ENCODE results near the gene PGS1. TPM values are rescaled to one million over a fixed set of nuclear protein-coding genes. Genes with fewer than 3 reads are reported as not detected.

PGS1 gene
- total RNA-seq, 1 experiment from 2014 or later = 64.1 TPM

DNA sequence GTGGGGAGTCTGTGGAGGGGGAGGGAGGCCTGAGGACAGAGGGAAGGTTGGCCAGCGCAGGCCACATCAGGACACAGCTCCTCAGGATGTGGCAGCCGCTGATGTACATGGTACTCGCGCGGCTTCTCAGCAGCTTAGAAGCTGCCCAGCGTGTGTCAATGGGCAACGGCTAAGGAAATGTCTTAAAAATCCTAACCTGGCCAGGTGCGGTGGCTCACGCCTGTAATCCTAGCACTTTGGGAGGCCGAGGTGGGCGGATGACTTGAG lies 53.2 kb downstream of the PGS1 start:
- H3K27ac ChIP-seq = no peak overlapping the region
- H3K27me3 ChIP-seq (replicated peaks) = no peaks in the 10 kb centered on the region
- peaks cover 29% of the 10 kb centered on the region for H3K36me3 ChIP-seq
- H3K4me3 ChIP-seq = no peak overlapping the region
- no peaks in the 10 kb centered on the region for H3K9me3 ChIP-seq (replicated peaks)
- no peaks in the 10 kb centered on the region for H3K4me1 ChIP-seq (replicated peaks)
- no peak for DNase-seq (ENCODE audit: low read depth in 1 of 2, low spot score in 2 of 2)

DNA sequence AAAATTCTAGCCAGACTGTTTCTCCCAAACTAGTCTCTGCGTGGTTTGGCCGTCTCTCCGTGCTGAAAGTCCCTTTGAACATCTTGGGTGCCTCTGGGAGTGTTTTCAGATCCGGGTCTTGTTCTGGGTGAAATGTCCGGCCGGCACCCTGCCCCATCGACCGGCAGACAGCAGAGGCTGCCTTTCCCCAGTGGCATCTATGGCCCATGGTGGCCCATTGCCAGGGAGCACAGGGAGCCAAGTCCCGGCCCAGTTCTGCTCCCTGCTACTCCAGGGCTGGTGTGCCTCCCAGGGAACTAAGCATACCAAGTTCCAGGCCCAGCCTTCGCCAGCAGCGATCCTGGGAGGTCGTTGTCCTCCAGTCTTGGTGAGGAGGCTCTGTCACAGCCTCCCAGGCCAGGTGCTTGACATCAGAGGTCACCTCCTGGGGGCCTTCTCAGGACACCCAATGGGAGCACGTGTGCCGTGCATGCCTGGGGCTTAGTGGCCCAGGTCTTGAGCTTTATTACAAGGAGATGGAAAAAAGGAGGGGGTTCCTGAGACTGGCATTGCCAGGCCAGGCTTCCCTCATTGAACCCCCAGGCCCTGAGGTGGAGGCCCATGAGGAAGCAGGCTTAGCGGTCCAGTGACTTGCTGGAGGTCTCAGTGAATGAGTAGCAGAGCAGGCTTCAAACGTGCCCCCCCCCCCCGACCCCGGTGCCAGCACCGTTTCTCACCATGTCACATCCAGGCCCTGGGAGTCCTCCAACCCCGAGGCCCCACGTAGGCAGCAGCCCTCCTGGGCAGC lies 54.0 kb downstream of the PGS1 start:
- Histone ChIP-seq H3K4me1 (replicated peaks) (no peaks in the 10 kb centered on the region), H3K27ac (no peak overlapping the region), H3K9me3 (replicated peaks) (no peaks in the 10 kb centered on the region), H3K36me3 (peaks cover 21% of the 10 kb centered on the region), H3K4me3 (no peak overlapping the region), H3K27me3 (replicated peaks) (no peaks in the 10 kb centered on the region)
- no peak for DNase-seq (ENCODE audit: low read depth in 1 of 2, low spot score in 2 of 2)

DNA sequence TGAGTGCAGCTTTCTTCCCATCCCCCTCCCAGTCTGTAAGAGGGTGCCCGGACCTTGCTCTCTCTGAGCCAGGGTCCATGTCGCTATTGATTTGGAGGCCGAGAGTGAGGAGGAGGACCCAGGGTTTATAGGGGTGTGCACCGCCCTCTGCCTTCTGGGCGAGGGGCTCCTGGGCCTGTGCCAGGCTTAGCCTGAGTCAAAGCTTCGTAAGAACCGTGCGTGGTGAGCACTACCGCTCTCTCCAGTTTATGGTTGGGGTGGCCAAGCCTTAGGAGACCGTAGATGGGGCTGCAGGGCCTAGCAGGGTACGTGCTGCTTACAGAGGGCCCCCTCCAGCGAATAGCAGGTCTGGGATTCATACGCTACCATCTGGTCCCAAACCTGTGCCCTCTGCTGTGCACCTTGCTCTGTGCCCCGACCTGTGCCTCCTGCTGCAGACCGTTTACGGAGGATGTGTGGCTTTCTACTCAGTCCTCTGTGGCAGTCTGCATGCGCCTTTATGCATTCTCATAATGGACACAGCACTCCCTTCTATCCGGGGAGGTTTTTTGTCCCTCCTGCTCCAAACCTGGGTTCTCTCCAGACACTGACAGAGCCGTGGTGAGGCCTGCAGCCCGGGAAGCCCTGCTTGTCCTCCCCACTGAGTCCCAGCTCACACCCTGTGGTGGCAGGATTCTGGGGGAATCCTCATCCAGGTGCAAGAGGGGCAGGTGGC lies 54.7 kb downstream of the PGS1 start:
- Histone ChIP-seq H3K36me3 (peaks cover 16% of the 10 kb centered on the region), H3K27ac (no peak overlapping the region), H3K4me1 (replicated peaks) (no peaks in the 10 kb centered on the region), H3K4me3 (no peak overlapping the region), H3K27me3 (replicated peaks) (no peaks in the 10 kb centered on the region), H3K9me3 (replicated peaks) (no peaks in the 10 kb centered on the region)
- DNase-seq (ENCODE audit: low read depth in 1 of 2, low spot score in 2 of 2) = peak in 1 of 2 experiments; percentile 47

DNA sequence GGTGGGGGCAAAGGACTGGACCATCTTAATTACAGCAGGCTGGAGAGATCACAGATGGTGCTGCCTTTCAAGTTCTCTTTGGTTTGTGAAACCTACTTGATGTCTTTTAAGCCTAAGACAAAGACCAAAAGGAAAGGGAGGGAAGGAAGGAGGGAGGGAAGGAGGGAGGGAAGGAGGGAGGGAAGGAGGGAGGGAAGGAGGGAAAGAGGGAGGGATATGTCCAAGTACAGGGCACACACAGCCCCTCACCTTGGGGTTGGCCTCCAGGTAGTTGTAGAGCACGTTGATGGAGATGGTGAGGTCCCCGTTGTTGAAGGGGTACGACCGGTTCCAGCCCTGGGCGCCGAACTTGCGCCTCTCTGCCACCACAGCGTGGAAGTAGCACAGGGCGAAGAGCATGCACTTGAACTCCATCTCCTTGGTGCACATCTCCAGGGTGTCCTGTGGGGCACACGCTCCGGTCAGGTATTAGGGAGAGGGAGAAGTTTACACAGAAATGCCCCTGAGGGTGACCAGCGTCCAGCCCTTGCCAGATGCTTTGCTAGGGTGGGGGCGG lies 55.4 kb downstream of the PGS1 start:
- H3K9me3 ChIP-seq (replicated peaks) = no peaks in the 10 kb centered on the region

DNA sequence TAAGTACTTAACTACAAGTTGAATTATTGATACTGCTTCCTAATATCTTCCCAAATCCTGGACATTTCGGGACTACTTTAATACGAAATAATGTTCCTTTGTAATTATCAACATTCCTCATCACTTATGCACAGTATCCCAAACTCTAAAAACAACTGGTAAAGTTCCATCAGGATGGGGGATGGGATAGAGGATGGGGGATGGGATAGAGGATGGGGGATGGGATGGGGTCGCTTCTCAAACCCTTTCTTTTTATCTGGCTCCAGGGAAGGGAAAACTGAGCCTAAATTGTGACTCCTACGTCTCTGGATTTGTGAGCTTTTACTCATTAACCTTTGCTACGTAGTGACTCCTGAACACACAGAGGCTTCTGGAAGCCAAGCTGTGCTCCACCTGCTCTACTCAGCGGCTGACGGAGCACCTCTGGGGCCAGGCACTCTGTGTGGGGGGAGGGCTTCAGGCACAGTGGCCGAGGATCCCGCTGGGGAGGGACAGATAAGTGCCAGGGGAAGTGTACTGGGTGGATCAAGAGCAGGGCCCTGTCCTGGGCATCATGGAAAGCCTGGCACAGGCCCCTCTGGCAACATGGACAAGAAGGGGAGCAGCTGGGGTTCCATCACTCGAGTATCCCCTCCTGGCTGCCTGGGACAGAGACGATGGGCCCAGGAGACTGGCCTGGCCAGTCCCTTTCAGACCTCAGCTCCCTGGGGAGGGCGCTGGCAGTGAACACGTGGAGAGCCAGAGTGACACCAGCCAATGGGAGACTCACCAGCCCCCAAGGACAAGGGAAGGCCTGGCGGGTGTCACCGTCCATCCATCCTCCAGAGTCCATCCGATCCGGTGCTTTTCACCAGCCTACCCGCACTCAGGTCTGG lies 56.2 kb downstream of the PGS1 start:
- DNase-seq (ENCODE audit: low read depth in 1 of 2, low spot score in 2 of 2) = peak in 1 of 2 experiments; percentile 45
- peaks cover 3% of the 10 kb centered on the region for H3K36me3 ChIP-seq

More for the DNA sequence above, 55.4 kb downstream of the PGS1 start:
- no peak overlapping the region for H3K27ac ChIP-seq
- no peak overlapping the region for H3K4me3 ChIP-seq
- no peaks in the 10 kb centered on the region for H3K27me3 ChIP-seq (replicated peaks)
- H3K4me1 ChIP-seq (replicated peaks) = no peaks in the 10 kb centered on the region
- DNase-seq (ENCODE audit: low read depth in 1 of 2, low spot score in 2 of 2) = peak in 1 of 2 experiments; percentile 43
- peaks cover 11% of the 10 kb centered on the region for H3K36me3 ChIP-seq

DNA sequence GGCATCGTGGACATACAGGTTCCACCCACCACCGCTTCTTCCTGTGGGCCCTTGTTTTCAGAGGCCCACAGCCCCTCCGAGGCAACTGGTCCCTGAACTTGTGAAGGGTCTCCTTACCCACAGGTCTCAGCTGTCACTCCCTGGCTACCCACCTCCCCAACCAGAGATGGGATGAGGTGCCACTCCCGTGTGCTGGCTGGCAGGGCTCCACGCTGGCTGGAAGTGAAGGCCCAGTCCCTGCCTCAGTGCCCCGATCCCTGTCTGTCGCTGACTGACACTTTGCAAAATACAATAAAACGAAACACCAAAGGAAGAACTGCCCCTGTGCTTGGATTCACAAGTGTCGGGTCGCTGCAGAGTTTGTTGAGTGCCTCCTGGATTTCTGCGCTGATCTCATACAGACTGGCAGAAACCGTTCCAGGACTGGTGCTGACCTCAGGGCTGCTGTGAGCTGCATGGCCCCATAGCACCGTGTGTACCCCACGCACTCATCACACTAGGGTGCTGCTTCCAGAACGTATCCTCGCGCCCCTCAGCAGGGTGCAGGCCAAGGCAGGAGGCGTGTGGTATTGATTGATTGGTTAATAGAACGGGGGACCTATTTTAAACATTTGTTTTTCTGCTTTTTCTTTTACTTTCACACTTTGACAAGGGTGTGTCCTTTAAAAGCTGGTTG lies 57.0 kb downstream of the PGS1 start:
- H3K27me3 ChIP-seq (replicated peaks) = no peaks in the 10 kb centered on the region
- no peak overlapping the region for H3K27ac ChIP-seq
- no peaks in the 10 kb centered on the region for H3K36me3 ChIP-seq
- no peaks in the 10 kb centered on the region for H3K9me3 ChIP-seq (replicated peaks)
- DNase-seq (ENCODE audit: low read depth in 1 of 2, low spot score in 2 of 2) = no peak
- H3K4me1 ChIP-seq (replicated peaks) = no peaks in the 10 kb centered on the region
- no peak overlapping the region for H3K4me3 ChIP-seq

More for the DNA sequence above, 56.2 kb downstream of the PGS1 start:
- Histone ChIP-seq H3K9me3 (replicated peaks) (no peaks in the 10 kb centered on the region), H3K4me1 (replicated peaks) (no peaks in the 10 kb centered on the region), H3K27ac (no peak overlapping the region), H3K4me3 (no peak overlapping the region), H3K27me3 (replicated peaks) (no peaks in the 10 kb centered on the region)

DNA sequence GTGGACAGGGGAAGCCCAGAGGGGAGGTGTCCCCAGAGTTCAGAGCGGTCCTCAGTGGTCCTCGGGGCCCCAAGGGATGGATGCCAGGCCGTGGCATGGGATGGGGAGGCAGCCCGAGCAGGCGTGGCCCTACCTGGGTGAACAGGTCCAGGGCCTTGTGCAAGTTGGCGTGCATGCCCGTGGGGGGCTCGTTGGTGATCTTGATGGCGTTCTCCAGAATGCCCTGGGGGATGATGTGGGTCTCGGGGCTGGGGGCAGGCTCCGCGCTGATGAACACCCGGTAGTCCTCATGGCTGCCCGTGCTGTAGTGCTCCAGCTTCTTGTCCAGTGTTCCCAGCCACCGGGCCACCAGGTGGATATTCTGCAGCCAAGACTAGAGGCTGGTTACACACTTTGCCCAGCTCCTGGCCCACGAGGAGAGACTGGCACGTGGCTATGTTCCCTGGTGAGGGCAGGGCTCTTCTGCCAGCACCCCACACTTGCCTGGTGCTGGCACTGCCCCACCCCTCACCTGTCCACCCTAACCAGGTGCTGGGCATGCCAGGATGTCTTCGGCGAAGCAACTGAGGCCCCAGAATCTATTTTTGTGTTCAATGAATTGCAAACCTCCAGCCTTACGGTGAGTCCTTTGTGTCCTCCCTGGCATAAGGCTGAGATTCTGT lies 59.2 kb downstream of the PGS1 start:
- H3K27me3 ChIP-seq (replicated peaks) = no peaks in the 10 kb centered on the region
- no peaks in the 10 kb centered on the region for H3K36me3 ChIP-seq
- no peak overlapping the region for H3K4me3 ChIP-seq
- H3K4me1 ChIP-seq (replicated peaks) = no peaks in the 10 kb centered on the region
- H3K27ac ChIP-seq = no peak overlapping the region
- H3K9me3 ChIP-seq (replicated peaks) = no peaks in the 10 kb centered on the region
- no peak for DNase-seq (ENCODE audit: low read depth in 1 of 2, low spot score in 2 of 2)

DNA sequence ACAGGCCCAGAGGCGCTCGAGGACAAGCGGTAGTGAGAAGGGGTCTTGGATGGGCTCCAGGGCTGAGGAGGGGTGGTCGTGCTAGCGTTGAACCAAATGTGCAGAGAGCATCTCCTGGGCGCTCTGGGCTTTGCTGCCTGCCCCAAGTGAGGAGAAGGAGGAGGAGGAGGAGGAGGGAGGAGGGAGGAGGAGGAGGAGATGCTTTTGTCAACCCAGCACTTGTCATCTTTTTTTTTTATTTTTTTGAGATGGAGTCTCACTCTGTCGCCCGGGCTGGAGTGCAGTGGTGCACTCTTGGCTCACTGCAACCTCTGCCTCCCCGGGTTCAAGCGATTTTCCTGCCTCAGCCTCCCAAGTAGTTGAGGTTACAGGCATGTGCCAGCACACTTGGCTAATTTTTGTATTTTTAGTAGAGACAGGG lies 59.8 kb downstream of the PGS1 start:
- DNase-seq (ENCODE audit: low read depth in 1 of 2, low spot score in 2 of 2) = no peak
- H3K4me3 ChIP-seq = no peak overlapping the region
- no peak overlapping the region for H3K27ac ChIP-seq
- H3K36me3 ChIP-seq = no peaks in the 10 kb centered on the region
- H3K27me3 ChIP-seq (replicated peaks) = no peaks in the 10 kb centered on the region
- H3K4me1 ChIP-seq (replicated peaks) = no peaks in the 10 kb centered on the region
- no peaks in the 10 kb centered on the region for H3K9me3 ChIP-seq (replicated peaks)

DNA sequence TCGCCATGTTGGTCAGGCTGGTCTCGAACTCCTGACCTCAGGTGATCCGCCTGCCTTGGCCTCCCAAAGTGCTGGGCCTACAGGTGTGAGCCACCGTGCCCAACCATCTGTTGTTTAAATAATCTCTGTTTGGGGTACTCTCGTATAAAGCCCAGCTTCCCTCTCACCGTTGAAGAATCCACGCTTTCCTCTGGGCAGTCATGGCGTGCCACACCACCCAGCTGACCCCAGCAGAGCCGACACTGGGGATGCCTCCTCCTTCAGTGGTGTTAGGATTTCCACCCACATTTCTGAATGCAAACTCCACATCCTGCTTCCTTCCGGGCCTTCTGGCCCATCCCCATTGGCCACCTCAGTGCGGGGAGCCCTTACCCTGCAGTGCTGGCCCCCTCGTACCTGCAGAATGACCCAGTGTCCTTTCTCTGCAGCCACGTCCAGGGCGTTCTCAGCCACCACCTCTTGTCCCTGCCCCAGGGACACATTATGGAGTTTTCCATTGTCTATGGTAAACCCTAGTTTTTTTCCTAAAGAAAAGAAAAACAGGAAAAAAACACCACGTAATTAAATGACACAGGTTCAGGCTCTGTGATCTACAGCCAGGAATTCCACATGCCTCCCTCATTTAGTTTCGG lies 60.4 kb downstream of the PGS1 start:
- no peak overlapping the region for H3K4me3 ChIP-seq
- DNase-seq (ENCODE audit: low read depth in 1 of 2, low spot score in 2 of 2) = no peak
- no peaks in the 10 kb centered on the region for H3K4me1 ChIP-seq (replicated peaks)
- no peaks in the 10 kb centered on the region for H3K27me3 ChIP-seq (replicated peaks)
- no peaks in the 10 kb centered on the region for H3K9me3 ChIP-seq (replicated peaks)
- no peaks in the 10 kb centered on the region for H3K36me3 ChIP-seq
- no peak overlapping the region for H3K27ac ChIP-seq

DNA sequence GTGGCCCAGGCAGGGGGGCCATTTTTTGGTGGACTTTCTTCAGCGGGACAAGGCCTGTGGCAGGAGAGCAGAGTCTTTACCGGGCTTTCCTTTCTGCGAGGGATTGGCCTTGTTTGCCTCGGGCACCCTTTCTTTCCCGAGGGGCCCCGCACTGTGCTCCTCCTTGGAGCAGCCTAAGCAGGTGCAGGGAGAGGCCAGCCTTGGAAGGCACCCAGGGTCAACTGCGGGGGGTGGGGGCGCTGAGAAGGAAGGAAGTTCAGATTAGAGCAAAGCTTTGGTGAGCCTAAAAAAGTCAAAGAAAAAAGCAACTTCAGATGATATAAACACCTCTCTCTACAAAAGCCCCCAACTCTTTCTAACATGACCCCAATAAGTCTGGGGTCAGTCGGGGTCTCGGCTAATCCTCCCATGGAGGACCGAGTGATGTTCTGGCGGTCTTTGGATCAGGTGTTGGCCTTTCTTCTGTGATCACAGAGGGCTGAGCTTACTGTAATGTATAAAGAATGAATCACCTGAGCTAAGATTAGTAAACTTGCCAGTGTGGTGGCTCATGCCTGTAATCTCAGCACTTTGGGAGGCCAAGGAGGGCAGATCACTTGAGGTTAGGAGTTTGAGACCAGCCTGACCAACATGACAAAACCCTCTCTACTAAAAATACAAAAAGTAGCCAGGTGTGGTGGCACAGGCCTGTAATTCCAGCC lies 63.0 kb downstream of the PGS1 start:
- Histone ChIP-seq H3K27me3 (replicated peaks) (no peaks in the 10 kb centered on the region), H3K4me1 (replicated peaks) (no peaks in the 10 kb centered on the region), H3K9me3 (replicated peaks) (no peaks in the 10 kb centered on the region), H3K27ac (no peak overlapping the region), H3K36me3 (no peaks in the 10 kb centered on the region), H3K4me3 (no peak overlapping the region)
- DNase-seq (ENCODE audit: low read depth in 1 of 2, low spot score in 2 of 2) = no peak

DNA sequence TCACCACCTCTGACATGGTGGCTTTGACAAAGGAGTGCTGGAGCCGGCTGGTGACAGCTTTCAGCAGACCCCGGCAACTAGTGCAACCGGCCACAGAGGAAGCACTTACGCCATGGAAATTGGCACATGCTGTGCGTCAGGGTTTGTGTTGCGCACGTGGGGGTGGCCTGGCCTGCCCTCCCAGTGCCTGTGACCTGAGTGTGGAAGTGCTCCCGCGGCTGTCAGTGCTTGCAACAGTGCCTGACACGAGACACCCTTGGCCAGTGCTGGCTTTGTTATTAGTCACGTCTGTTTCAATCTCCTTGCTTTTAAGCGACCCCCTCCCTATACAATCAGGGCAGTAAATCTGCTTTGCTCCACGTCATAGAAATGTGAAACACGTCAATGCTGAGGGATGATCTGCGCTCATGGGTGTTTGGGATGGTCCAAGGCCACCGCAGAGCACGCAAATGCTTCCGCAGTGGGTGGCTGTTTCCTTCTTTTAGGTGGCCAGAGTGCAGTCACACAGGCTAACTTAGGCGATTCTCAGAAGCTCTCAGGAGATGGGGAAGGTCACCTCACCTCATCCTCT lies 64.3 kb downstream of the PGS1 start:
- Histone ChIP-seq H3K27ac (no peak overlapping the region), H3K27me3 (replicated peaks) (no peaks in the 10 kb centered on the region), H3K4me3 (no peak overlapping the region), H3K36me3 (no peaks in the 10 kb centered on the region), H3K4me1 (replicated peaks) (no peaks in the 10 kb centered on the region), H3K9me3 (replicated peaks) (no peaks in the 10 kb centered on the region; the same call in 1 of the 2 replicates)
- no peak for DNase-seq (ENCODE audit: low read depth in 1 of 2, low spot score in 2 of 2)

DNA sequence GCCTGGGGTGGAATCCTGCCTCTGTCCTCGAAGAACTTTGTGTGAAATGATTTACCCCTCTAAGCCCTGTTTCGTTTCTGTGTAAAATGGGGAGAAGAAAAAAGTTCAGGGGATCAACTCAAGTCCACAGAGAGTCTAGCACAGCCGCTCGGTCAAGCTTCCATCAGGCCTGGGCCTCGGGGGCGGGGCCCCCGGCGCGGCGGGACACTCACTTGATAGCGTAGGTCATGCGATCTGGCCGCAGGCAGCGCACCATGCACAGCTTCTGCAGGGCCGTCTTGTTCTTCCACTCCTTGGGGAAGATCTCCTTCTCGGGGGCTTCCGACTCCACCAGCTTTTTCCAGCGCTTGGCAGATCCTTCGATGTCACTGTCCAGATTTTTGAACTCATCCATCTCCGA lies 65.9 kb downstream of the PGS1 start:
- Histone ChIP-seq H3K36me3 (no peaks in the 10 kb centered on the region), H3K9me3 (replicated peaks) (peaks cover 6% of the 10 kb centered on the region; the same call in 1 of the 2 replicates), H3K4me3 (no peak overlapping the region), H3K4me1 (replicated peaks) (no peaks in the 10 kb centered on the region), H3K27ac (no peak overlapping the region), H3K27me3 (replicated peaks) (no peaks in the 10 kb centered on the region)
- DNase-seq (ENCODE audit: low read depth in 1 of 2, low spot score in 2 of 2) = no peak
